Measurements from ENCODE around the gene SLC22A23.

The SLC22A23 gene

GRCh38 chr6:3421791-3422434 lies 34.9 kb downstream of the SLC22A23 start:
- no peak for DNase-seq (ENCODE audit: low read depth)

- DNase-seq (ENCODE audit: low read depth), result no peak
These were observed 35.7 kb downstream of the SLC22A23 start for GRCh38 chr6:3421143-3421542.

GRCh38 chr6:3419624-3420272 lies 37.1 kb downstream of the SLC22A23 start:
- DNase-seq (ENCODE audit: low read depth), result no peak

GRCh38 chr6:3418496-3419060 lies 38.3 kb downstream of the SLC22A23 start:
- no peak for DNase-seq (ENCODE audit: low read depth)

GRCh38 chr6:3417473-3417872 lies 39.4 kb downstream of the SLC22A23 start:
- DNase-seq (ENCODE audit: low read depth), result no peak

- no peak for DNase-seq (ENCODE audit: low read depth)
These were observed 41.4 kb downstream of the SLC22A23 start for GRCh38 chr6:3415490-3415889.

GRCh38 chr6:3415082-3415453 lies 41.8 kb downstream of the SLC22A23 start:
- no peak for DNase-seq (ENCODE audit: low read depth)

GRCh38 chr6:3414327-3415081 lies 42.3 kb downstream of the SLC22A23 start:
- DNase-seq (ENCODE audit: low read depth), result no peak

- DNase-seq (ENCODE audit: low read depth), result no peak
These were observed 43.3 kb downstream of the SLC22A23 start for GRCh38 chr6:3413592-3413991.

GRCh38 chr6:3412779-3413500 lies 43.9 kb downstream of the SLC22A23 start:
- no peak for DNase-seq (ENCODE audit: low read depth)

GRCh38 chr6:3411967-3412778 lies 44.7 kb downstream of the SLC22A23 start:
- DNase-seq (ENCODE audit: low read depth), result no peak

- DNase-seq (ENCODE audit: low read depth), result peak; percentile 38
These were observed 46.2 kb downstream of the SLC22A23 start for GRCh38 chr6:3410385-3411360.

- DNase-seq (ENCODE audit: low read depth), result no peak
These were observed 47.0 kb downstream of the SLC22A23 start for GRCh38 chr6:3409699-3410384.

- DNase-seq (ENCODE audit: low read depth), result no peak
These were observed 48.2 kb downstream of the SLC22A23 start for GRCh38 chr6:3408665-3409064.

- no peak for DNase-seq (ENCODE audit: low read depth)
These were observed 49.0 kb downstream of the SLC22A23 start for GRCh38 chr6:3407840-3408239.

GRCh38 chr6:3406891-3407809 lies 49.7 kb downstream of the SLC22A23 start:
- DNase-seq (ENCODE audit: low read depth), result no peak

- DNase-seq (ENCODE audit: low read depth), result no peak
These were observed 50.5 kb downstream of the SLC22A23 start for GRCh38 chr6:3406362-3406821.

- no peak for DNase-seq (ENCODE audit: low read depth)
These were observed 51.2 kb downstream of the SLC22A23 start for GRCh38 chr6:3405679-3406078.

Data from stimulated activated CD8-positive, alpha-beta memory T cell treated with anti-CD3 and anti-CD28 coated beads, Interleukin-15, amount 100 ng/mL, for 24 hours (primary cell).